Stomach smooth muscle (tissue), 2 donors: ENCODE data around the gene NEUROG2.
"Not testable (repeated sequence)": the region's sequence is repeated elsewhere in the genome, so short reads cannot be mapped to it uniquely, and the experiment has no call there.

Experiments
- H3K27ac ChIP-seq: one replicate; pipeline ENCODE4 v1.7.0; 2013; ENCODE audit warnings: mild to moderate bottlenecking, low read length, inconsistent platforms
- H3K27me3 ChIP-seq, 2 donors: one replicate each; pipeline ENCODE4 v1.7.0; 2013; ENCODE audit warnings: low read length in 2 of 2; ENCODE audit not compliant: insufficient read depth in 2 of 2, control insufficient read depth in 1 of 2
- H3K36me3 ChIP-seq, 2 donors: one replicate each; pipeline ENCODE4 v1.7.0; 2013; ENCODE audit warnings: low read length in 2 of 2; ENCODE audit not compliant: control insufficient read depth in 2 of 2, insufficient read depth in 2 of 2
- H3K4me1 ChIP-seq: one replicate; pipeline ENCODE4 v1.7.0; 2013; ENCODE audit warnings: low read length; ENCODE audit not compliant: control insufficient read depth, insufficient read depth
- H3K4me3 ChIP-seq, 2 donors: one replicate each; pipeline ENCODE4 v1.7.0; 2013; ENCODE audit warnings: low read length in 2 of 2
- H3K9ac ChIP-seq, 2 donors: one replicate each; pipeline ENCODE4 v1.7.0; 2013; ENCODE audit warnings: low read length in 2 of 2, mild to moderate bottlenecking in 1 of 2
- H3K9me3 ChIP-seq, 2 donors: one replicate each; pipeline ENCODE4 v1.7.0; 2013; ENCODE audit warnings: low read length in 2 of 2; ENCODE audit not compliant: control insufficient read depth in 2 of 2
- donor health status: healthy.
- donor health status: Pancreatic carcinoma.

The NEUROG2 gene

DNA sequence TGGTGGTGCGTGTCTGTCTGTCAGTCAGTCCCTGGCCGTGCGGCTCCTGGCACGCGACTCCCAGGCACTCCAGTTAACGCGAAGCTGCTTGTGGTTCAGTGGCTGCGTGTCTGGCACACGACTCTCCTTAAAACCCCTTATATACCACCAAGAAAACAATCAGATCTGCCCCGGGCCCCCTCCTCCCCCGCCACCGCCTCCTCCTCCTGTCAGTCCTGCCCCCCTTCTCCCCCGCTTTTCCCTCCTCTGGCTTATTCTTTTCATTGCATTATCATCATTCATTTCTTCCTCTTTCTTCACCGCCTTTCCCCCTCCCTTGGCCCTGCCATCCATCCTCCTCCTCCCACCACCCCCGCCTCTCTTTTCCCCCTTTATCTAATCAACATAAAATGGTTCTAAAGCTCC lies at the start of gene NEUROG2:
NEUROG2 (minus strand) TSS at position 115 of the 405 bp plus-strand sequence. CDS start 705 bp downstream, outside the sequence.
- Histone ChIP-seq H3K4me1 (peaks cover 31% of the 10 kb centered on the region), H3K27me3 (peaks cover 61 to 99% of the 10 kb centered on the region in 2 donors), H3K36me3 (no peaks in the 10 kb centered on the region), H3K9me3 (peaks cover 4 to 6% of the 10 kb centered on the region in 2 donors), H3K9ac (no peak within 1 kb of the TSS), H3K27ac (no peak within 1 kb of the TSS), H3K4me3 (peak within 1 kb of the TSS; percentile 79 to 85)

- no peaks in the 10 kb centered on the region for H3K4me1 ChIP-seq
- no peak overlapping the region for H3K9ac ChIP-seq
- no peak overlapping the region for H3K4me3 ChIP-seq
- no peaks in the 10 kb centered on the region for H3K9me3 ChIP-seq
- H3K36me3 ChIP-seq = no peaks in the 10 kb centered on the region
- no peaks in the 10 kb centered on the region for H3K27me3 ChIP-seq
- no peak overlapping the region for H3K27ac ChIP-seq
Measured at GRCh38 chr4:112564706-112565270, 48.8 kb upstream of the NEUROG2 start.

DNA sequence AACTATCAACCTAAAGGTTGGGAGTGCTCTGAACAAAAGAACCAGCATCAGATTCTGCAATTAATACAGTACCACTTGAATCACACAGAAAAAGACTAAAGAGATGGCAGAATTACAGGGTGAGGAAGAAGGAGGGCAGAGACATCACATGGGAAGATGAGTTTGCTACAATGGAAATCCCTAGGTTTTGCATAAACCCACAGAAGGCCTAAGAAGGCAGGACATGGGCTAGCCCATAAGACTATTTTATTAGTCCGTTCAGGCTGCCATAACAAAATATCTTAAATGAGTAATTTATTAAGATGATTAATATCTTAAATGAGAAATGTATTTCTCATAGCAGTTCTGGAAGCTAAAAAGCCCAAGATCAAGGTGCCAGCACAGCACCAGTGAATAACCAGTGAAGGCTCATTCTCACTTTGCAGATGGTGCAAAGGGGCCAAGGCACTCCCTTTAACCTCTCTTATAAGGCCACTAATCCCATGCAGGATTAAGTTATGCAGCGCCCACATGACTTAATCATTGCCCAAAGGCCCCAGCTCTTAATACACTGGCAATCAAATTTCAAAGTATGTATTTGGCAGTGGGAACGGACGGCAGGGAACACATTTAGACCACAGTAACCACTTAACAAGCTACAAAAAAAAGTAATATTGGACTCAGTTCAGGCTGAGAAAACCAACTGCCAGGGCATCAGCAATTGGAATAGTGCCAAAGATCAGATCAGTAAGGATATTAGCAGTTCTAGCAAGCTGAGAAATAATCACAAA lies 47.6 kb upstream of the NEUROG2 start:
- Histone ChIP-seq H3K9me3 (no peaks in the 10 kb centered on the region), H3K9ac (no peak overlapping the region), H3K4me1 (no peaks in the 10 kb centered on the region), H3K36me3 (no peaks in the 10 kb centered on the region), H3K27me3 (no peaks in the 10 kb centered on the region), H3K27ac (no peak overlapping the region), H3K4me3 (no peak overlapping the region)

DNA sequence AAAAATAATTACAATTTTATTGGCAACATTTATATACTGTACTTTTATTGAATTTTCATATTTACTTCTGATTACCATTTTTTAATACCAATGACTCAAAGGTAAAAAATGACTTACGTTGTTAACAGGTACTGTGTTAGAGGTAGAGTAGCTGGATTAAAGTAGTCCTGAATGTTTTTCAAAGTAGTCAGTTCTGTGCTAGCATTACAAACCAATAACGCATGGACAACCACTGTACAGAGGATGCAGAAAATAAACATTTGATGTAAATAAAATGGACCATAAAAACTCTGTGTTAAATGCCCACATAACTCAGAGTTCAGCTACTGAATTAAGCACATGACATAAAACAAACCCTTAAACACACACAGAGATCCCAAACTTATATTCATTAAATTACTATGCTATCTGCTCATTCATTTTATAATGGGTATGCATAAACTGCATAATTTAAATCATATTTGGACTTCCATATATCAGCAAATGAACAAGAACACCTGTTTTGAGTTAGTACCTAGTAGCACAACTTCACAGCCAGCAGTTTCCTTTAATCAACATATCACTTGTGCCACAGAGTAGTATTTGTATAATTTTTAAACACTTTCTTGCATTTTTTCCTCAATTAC lies 46.4 kb upstream of the NEUROG2 start:
- Histone ChIP-seq H3K27me3 (no peaks in the 10 kb centered on the region), H3K4me3 (no peak overlapping the region), H3K36me3 (no peaks in the 10 kb centered on the region), H3K9ac (no peak overlapping the region), H3K9me3 (no peaks in the 10 kb centered on the region), H3K27ac (no peak overlapping the region), H3K4me1 (no peaks in the 10 kb centered on the region)

GRCh38 chr4:112560084-112560483 lies 44.1 kb upstream of the NEUROG2 start:
- Histone ChIP-seq H3K27me3 (no peaks in the 10 kb centered on the region), H3K9me3 (no peaks in the 10 kb centered on the region), H3K36me3 (no peaks in the 10 kb centered on the region), H3K9ac (no peak overlapping the region), H3K4me3 (no peak overlapping the region), H3K27ac (no peak overlapping the region), H3K4me1 (no peaks in the 10 kb centered on the region)

DNA sequence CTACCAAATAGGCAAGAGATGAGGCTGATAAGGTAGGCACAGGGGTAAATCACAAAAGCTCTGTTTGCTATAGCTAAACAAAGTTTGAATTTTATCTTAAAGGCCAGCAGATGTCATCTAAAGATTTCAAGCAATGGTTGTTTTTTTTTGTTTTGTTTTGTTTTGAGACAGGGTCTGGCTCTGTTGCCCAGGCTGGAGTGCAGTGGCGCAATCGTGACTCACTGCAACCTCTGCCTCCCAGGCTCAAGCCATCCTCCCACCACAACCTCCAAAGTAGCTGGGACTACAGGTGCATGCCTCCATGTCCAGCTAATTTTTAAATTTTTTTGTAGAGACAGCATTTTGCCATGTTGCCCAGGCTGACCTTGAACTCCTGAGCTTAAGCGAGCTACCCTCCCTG lies 43.1 kb upstream of the NEUROG2 start:
- Histone ChIP-seq H3K9ac (no peak overlapping the region), H3K9me3 (no peaks in the 10 kb centered on the region), H3K27ac (no peak overlapping the region), H3K4me1 (no peaks in the 10 kb centered on the region), H3K4me3 (no peak overlapping the region), H3K36me3 (no peaks in the 10 kb centered on the region), H3K27me3 (no peaks in the 10 kb centered on the region)

DNA sequence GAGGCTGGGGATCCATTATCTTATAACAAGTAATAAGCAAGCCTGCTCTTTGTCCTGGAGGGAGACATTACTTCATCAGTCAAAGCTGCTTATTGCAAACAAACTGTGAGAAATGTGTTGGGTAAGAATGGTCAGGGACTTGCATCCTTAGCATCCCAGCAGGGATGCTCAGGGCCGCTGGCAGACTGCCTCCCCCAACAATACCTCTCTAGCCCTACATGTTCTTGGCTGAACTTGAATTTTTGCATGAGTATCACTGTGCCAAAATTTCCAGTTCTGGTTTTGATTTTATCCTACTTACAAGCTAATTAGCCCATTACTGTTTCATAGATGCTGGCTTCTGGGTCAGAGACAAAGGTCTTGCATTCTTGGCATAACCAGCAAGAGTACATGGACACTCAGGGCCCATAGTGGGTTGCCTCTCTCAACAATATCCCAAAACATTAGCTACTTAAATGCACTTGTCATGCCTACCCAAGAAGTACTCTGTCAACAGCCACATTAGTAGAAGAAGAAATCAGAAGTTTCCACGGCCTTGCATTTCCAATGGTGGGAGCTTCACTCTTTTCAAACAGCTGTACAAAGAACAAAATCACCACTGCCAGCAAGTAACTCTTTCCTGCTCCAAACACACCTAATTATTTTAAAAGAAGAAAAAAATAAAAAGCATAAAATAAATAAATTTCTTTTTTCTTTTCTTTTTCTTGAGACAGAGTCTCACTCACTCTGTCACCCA lies 41.9 kb upstream of the NEUROG2 start:
- Histone ChIP-seq H3K9me3 (no peaks in the 10 kb centered on the region), H3K36me3 (no peaks in the 10 kb centered on the region), H3K4me3 (no peak overlapping the region), H3K27me3 (no peaks in the 10 kb centered on the region), H3K4me1 (no peaks in the 10 kb centered on the region), H3K27ac (no peak overlapping the region), H3K9ac (no peak overlapping the region)

DNA sequence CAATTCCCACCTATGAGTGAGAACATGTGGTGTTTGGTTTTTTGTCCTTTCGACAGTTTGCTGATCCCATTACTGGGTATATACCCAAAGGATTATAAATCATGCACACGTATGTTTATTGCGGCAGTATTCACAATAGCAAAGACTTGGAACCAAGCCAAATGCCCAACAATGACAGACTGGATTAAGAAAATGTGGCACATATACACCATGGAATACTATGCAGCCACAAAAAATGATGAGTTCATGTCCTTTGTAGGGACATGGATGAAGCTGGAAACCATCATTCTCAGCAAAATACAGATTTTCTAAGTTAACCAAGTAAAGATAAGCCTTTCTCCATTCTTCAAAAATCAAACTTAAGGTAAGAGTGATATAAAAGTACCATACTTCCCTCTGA lies 38.3 kb upstream of the NEUROG2 start:
- not testable (repeated sequence) for H3K9ac ChIP-seq, H3K27me3 ChIP-seq, H3K9me3 ChIP-seq, H3K27ac ChIP-seq, H3K36me3 ChIP-seq, H3K4me3 ChIP-seq, H3K4me1 ChIP-seq

GRCh38 chr4:112552668-112553067 lies 36.7 kb upstream of the NEUROG2 start:
- Histone ChIP-seq H3K4me3 (no peak overlapping the region), H3K9me3 (no peaks in the 10 kb centered on the region), H3K27ac (no peak overlapping the region), H3K9ac (no peak overlapping the region), H3K27me3 (no peaks in the 10 kb centered on the region), H3K36me3 (no peaks in the 10 kb centered on the region), H3K4me1 (no peaks in the 10 kb centered on the region)

- no peak overlapping the region for H3K4me3 ChIP-seq
- no peaks in the 10 kb centered on the region for H3K4me1 ChIP-seq
- H3K27me3 ChIP-seq = no peaks in the 10 kb centered on the region
- no peak overlapping the region for H3K27ac ChIP-seq
- H3K36me3 ChIP-seq = no peaks in the 10 kb centered on the region
- no peak overlapping the region for H3K9ac ChIP-seq
- no peaks in the 10 kb centered on the region for H3K9me3 ChIP-seq
Measured at GRCh38 chr4:112550728-112551127, 34.7 kb upstream of the NEUROG2 start.
